OCI-LY1 (cell line): Measurements from ENCODE around the gene PDE8A.

Source experiments
- CTCF ChIP-seq: fragments of 200-600 bp; sonication (generic), shearing (Covaris generic); IDR thresholded peaks from 2 replicates; pipeline ENCODE4 v1.5.1; 2017; ENCODE audit warnings: mild to moderate bottlenecking, antibody characterized with exemption, low read length, moderate library complexity, mixed read lengths
- EZH2 ChIP-seq: fragments of 200-600 bp; sonication (generic), shearing (Covaris generic); IDR thresholded peaks from 2 replicates; pipeline ENCODE4 v1.8.0; 2017; ENCODE audit warnings: borderline replicate concordance, mixed run types, mild to moderate bottlenecking, antibody characterized with exemption, low read length, moderate library complexity, mixed read lengths

GRCh38 chr15:85005319-85005718 is 23.7 kb downstream of the PDE8A start:
- TF ChIP-seq CTCF = peak; percentile 17; the same call in 1 of the 2 replicates
- no peak for TF ChIP-seq EZH2
